AG04449 (cell line): ENCODE results near the gene ETNK2.

Experiments used
- CTCF ChIA-PET: fragments of 350-600 bp; formaldehyde crosslinking; extraction: SDS; loops from one replicate; lab custom pipeline; 2021; ENCODE audit warnings: antibody characterized with exemption; lab: Yijun Ruan, JAX
- POLR2A ChIA-PET: fragments of 400-600, 350-600 bp; formaldehyde crosslinking; extraction: SDS; loops from one replicate; lab custom pipeline; 2020; ENCODE audit warnings: antibody characterized with exemption, inconsistent platforms; lab: Yijun Ruan, JAX
- DNase-seq: peaks from one replicate; pipeline ENCODE4 v3.0.0-alpha.2; 2010; ENCODE audit warnings: low read depth, low spot score
- H3K4me3 ChIP-seq: 2 replicates; pipeline ENCODE4 v1.5.1; 2011; ENCODE audit warnings: low read depth, mild to moderate bottlenecking, control low read depth, low read length
- CTCF ChIP-seq: IDR thresholded peaks from one replicate; pipeline ENCODE4 v1.5.1; 2011; ENCODE audit warnings: mild to moderate bottlenecking, moderate library complexity, low read length, control low read depth, inconsistent platforms; ENCODE audit not compliant: insufficient read depth; ENCODE audit errors: missing control alignments

ETNK2 gene

GRCh38 chr1:204151552-204152309, at the start of gene ETNK2:
TSS of gene ETNK2 (minus strand) at chr1:204152044. CDS start at chr1:204151852, 192 bp downstream.
- CTCF ChIA-PET, result interaction anchor here (0.9 to 24.4 kb wide), 9 partner anchors 10 to 282 kb away, joined by 3 to 378 read pairs (median 12); partner anchors contain the start of genes GOLT1A and PLEKHA6
- POLR2A ChIA-PET, result no interaction called here
- DNase-seq, result no peak
- H3K4me3 ChIP-seq, result peak within 1 kb of the TSS; percentile 66
- TF ChIP-seq CTCF, result no peak

GRCh38 chr1:204201348-204202040, 49.6 kb upstream of the ETNK2 start:
- CTCF ChIA-PET, result interaction anchor here (1.6 to 12.7 kb wide), 4 partner anchors 8 to 162 kb away, joined by 5 to 548 read pairs (median 17); partner anchors contain the start of genes GOLT1A and REN
- TF ChIP-seq CTCF, result no peak
- POLR2A ChIA-PET, result no interaction called here
- no peak overlapping the region for H3K4me3 ChIP-seq
- DNase-seq, result no peak

GRCh38 chr1:204199579-204199978, 47.7 kb upstream of the ETNK2 start:
- ChIA-PET POLR2A (no interaction called here), CTCF (interaction anchor here (1.3 to 12.7 kb wide), 8 partner anchors 7 to 164 kb away, joined by 3 to 548 read pairs (median 11); partner anchors contain the start of genes GOLT1A and REN)
- no peak overlapping the region for H3K4me3 ChIP-seq
- no peak for TF ChIP-seq CTCF
- no peak for DNase-seq

GRCh38 chr1:204198348-204199340, 46.8 kb upstream of the ETNK2 start:
- DNase-seq, result peak; percentile 53
- TF ChIP-seq CTCF, result peak; percentile 17
- POLR2A ChIA-PET, result interaction anchor here (1.3 kb wide), 1 partner anchor 8 kb away, joined by 3 read pairs; no protein-coding TSS in a partner anchor
- H3K4me3 ChIP-seq, result no peak overlapping the region
- CTCF ChIA-PET, result interaction anchor here (0.6 to 12.7 kb wide), 16 partner anchors 8 to 340 kb away, joined by 3 to 548 read pairs (median 4); partner anchors contain the start of genes GOLT1A and REN

GRCh38 chr1:204197068-204197467, 45.2 kb upstream of the ETNK2 start:
- POLR2A ChIA-PET, result no interaction called here
- CTCF ChIA-PET, result interaction anchor here (1.7 to 12.7 kb wide), 5 partner anchors 10 to 167 kb away, joined by 5 to 548 read pairs (median 8); partner anchors contain the start of genes GOLT1A and REN
- no peak for TF ChIP-seq CTCF

More at GRCh38 chr1:204197068-204197467, 45.2 kb upstream of the ETNK2 start:
- H3K4me3 ChIP-seq, result no peak overlapping the region
- DNase-seq, result no peak
